GM19023 (cell line): ENCODE results near the gene AMACR.
"Not testable (repeated sequence)": the region's sequence is repeated elsewhere in the genome, so short reads cannot be mapped to it uniquely, and the experiment has no call there.

Experiments
- ATAC-seq: cut with Tn5 transposase; IDR thresholded peaks from one replicate; pipeline ENCODE4 v1.9.1; 2021; ENCODE audit warnings: mild to moderate bottlenecking, moderate library complexity; ENCODE audit not compliant: unreplicated experiment

The AMACR gene

DNA sequence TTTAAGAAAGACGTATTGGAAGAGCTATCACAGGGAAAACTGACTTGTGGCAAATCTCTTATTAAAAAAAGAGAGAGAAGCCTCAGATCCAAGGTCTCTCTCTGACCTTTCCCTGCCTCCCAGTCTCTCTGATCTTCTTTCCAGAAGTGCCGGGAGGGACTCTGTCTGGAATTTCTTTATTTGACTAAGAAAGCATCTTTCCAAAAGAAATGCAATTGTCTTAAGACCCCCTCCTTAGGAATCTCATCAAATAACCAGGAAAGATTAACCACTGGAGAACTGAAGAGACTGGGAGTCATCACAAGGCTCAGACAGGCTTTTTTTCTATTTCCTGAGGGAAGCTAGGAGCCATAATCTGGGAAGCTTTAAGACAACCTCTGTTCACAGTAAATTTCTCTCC lies 30.5 kb upstream of the AMACR start:
- ATAC-seq = no peak

DNA sequence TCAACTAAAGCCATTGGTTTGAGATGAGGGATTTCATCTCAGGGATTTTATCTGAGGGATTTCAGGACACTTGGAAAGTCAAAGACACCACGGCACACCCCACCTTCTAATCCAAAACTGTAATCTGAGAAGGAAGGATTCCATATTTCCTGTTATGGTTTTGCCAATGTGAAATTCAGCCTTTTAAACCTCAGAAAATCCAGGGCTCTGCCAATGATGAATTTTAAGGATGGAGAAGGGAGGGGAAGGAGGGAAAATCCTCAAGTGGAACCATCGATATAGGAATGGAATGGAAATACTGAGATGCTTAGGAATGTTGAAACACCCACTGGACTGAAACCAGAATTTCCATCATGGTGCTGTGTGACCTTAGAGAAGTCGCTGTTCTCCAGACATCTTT lies 29.9 kb upstream of the AMACR start:
- ATAC-seq = no peak

DNA sequence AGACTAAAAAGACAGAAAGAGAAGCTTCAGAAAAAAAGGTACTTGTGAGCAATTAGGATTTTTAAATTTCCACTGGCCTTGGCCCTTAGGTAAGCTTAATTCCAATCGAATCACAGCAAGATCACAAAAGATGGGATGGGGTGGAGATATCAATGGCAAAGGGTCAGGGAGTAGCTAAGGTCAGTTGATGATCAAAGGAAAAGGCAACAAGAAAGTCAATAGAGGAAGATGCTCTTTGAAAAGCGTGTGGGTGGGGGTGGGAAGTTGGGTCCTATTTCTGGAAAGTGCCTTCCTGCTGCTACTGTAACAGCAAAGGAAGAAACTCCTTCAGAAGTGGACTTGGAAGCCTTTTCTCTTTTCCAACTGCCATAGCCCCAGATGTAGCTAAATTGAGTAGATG lies 27.9 kb upstream of the AMACR start:
- ATAC-seq = no peak

DNA sequence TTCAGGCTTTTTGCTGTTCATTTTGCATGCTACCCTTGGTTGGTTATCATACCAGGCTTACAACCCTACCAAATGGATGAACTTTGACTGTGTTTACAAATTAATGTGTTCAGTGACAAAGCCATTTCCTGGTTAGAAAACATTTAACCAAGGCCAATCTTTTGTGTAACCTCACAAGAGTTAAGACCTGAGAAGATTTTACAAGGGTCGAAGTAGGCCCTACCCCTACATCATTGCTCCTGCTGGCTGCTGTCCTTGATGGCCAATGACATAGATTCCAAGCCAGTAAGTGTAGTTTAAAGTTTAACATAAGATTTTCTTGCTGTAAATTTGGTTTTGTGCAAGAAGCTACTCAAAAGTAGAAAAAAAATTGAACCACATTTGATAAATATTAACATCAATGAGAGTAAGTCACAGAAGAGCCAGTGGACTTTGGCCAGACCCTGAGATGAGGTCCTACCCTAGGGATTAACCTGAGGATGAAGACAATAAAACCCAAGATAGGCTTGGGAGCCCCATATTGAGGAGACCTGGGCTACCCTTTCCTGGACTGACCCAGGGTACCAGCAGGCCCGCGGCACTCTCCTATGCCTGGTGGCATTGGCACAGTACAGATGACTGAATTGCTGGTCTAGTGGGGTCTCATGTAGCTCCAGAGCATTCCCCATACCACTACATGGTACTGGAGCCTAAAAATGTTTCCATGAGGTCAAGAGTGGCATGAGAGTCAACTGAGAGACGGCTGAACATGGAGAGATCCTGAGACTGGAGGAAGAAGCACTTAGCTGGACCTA lies 26.9 kb upstream of the AMACR start:
- ATAC-seq = peak; percentile 75

DNA sequence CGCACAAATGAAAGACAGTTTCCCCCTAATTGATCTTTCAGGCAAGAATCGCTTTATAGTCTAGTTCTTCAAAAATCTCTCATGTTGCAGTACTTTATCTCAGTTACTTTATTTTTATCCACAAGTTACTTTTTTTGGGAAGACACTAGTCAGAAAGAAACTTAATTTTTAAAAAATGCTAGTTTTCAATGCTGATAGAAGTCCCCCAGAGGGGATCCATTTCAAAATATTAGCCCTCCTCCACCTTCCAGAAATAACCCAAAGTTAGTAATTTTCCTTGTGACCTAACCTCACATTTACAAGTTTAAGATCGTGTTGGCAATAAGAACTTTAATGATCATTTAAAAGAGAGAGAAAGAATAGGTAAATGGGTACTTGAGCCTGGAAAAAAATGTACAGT lies 24.1 kb upstream of the AMACR start:
- ATAC-seq = no peak

DNA sequence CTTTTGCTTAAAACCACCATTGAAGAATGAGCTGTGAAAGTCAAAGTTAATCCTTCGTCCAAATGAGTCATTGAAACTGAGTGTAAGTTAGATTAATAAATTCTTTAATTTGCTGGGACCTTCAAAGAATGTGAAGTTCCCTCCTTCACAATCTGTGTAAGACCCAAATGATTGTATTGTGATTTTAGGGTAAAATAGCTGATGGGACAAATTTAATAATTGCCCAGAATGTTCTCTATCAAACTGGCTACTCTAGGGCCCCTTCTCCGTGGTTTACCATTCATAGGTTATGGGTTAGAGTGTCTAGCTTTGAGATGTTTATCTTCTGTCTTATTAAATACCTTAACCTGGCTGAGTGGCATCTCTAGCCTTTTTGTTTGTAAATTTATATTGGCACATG lies 23.3 kb upstream of the AMACR start:
- ATAC-seq = no peak

DNA sequence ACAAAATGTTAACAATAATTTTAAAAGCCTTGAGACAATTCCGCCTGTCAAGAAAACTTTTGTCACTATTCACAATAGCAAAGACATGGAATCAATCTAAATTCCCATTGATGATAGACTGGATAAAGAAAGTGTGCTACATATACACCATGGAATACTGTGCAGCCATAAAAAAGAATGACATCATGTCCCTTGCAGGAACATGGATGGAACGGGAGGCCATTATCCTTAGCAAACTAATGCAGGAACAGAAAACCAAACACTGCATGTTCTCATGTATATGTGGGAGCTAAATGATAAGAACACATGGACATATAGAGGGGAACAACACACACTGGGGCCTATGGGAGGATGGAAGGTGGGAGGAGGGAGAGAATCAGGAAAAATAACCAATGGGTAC lies 22.7 kb upstream of the AMACR start:
- ATAC-seq = not testable (repeated sequence)

DNA sequence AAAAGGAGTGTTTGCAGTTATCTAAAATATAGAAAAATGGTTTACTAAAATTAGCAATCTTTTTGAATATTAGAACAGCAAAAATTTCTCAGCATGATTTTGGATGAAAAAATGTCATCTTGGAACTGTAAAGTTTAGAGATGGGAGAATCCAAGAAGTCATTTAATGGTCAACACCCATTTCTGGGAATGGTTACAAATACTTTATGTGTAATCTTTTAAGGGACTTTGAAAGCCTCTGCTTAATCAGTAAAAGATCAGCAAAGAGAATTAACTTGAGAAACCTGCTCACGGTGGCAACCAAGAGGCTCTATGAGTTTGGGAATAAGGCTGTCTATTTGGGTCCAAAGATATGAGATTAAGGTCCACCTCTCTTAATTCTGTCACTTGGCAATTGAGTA lies 22.2 kb upstream of the AMACR start:
- ATAC-seq = no peak

DNA sequence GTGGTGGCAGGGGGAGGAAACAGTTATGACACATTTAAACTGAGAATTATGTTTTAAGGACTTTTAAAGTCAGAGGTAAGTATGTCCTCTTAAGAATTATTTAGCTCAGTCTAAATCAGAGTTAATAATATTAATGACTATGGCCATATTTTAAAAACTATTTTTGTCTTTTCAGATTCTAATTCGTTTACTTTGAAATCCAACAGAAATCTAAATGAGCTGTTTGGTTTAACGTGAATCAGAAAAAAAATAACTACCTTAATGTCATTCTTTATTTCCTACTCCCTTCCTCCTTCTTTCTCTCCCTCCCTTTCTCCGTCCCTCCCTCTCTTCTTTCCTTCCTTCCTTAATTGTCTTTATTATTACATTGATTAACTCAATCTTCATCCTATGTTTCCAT lies 20.5 kb upstream of the AMACR start:
- ATAC-seq = no peak

DNA sequence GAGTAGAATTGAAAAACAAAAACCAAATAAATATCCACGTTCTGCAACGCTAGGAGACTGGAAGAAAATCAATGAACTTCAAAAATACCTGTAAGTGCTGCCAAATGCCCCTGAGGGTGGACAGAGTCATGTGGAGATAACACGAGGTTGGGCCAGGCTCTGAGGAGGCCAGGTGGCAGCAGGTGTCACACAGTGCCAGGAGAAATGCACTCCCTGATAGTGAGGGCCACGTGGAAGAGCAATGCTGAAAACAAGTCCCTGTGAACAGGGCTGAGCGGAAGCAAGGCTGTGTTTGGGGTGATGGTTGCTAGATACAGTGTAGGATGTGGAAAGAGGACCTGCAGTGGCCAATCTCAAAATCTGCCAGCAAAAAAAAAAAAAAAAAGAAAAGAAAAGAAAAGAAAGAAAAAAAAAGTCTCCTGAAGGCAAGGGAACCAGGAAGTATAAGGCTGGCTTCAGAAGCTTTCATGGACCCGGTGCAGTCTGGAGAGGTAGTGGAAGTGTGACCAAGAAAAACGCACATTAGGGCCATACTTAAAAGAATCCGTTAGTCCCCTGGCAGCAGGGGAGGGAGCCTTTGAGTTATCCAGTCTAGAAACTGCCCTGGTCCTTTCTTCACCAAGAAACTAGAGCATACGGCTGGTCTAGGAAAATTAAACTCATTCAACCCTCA lies 18.4 kb upstream of the AMACR start:
- ATAC-seq = no peak

DNA sequence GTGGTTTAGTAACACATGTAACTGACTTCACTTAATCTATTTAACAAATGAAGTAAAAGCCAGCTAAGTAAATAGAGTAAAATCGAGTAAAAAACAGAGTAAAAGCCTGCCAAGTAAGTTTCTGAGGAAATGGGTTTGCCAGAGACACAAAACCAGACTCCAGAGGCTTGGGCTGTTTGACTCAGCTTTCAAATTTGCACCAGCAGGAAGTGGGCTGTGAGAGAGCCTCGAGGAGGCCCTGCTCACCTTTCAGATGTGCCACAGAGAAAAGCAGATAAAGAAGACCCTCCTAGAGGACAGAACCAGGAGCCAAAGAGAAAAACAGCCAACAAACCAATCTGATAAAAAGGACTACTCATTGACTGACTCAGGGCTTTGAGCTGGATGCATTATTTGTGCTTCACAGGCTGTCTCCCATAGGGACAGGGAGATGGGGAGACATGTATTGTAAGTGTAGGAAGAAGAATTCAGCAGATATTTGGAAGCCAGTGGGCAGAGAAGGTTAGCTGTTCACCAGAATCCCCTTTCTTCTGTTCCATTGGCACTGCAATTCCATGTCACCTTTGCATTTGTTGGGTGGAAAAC lies 14.4 kb upstream of the AMACR start:
- peak; percentile 88 for ATAC-seq

DNA sequence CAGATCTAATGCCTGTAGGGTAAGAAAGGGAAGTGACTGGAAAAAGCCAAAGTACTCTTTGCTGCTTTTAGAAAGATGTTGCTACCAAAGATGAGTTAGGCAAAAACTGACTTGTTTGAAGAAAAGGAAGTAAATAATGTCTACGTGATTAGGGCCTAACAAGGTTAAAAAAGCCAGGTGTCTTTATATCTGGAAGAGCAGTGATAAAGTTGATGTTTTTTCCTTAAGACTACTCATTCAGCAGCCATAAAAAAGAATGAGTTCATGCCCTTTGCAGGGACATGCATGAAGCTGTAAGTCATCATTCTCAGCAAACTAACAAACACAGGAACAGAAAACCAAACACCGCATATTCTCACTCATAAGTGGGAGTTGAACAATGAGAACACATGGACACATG lies 13.5 kb upstream of the AMACR start:
- no peak for ATAC-seq

DNA sequence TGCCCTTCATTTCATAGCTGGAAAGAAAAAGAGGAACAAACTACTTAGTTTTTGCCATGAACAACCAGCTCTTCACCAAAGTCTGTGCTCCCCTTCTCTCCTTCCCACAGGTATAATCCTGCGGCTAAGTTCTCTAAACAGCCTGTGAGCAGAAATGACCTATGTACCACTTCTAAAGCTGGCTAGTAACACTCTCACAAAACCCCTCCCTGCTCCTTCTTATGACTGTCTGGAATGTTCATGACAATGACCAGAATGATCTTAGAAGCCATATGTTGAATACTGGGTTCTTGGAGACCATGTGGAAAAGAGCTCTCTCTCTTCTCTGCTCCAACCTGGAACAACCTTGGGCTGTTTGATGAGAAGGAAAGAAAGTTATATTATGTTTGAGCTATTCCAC lies 12.9 kb upstream of the AMACR start:
- ATAC-seq = no peak

DNA sequence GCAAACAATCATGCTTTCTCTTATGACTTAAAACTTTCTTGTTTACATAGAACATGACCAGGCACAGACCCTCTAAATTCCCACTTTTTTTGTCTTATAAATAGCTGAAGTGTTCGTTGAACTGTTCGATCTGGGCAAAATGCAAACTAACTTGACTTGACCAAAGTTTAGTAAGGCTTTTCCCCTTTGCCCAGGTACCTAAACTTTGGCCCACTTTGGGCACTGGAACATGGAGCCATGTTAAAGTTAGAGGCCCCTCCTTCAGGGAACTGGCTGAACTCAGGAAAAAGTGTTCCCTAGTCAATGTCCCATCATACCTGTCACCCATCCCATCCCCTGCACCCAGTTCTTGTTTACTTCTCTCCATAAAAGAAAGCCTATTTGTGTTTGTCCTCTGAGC lies 9.4 kb upstream of the AMACR start:
- no peak for ATAC-seq

DNA sequence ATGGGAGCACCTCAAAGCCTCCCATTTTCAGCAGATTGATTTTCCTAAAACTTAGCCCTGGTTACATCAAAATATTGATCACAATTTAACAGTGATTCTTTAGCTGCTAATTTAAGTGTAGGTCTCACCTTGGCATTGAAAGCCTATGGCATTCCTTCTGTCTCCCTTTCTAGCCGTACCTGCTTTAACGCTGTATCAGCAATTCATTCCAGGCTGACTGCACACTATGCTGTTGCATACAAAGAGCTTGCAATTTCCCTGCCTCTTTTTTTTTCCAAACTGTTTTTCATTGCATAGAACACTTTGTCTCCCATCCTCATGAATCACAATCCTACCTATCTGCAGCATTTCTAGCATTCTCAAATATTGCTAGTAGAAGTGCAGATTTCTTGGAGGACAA lies 8.9 kb upstream of the AMACR start:
- ATAC-seq = no peak

DNA sequence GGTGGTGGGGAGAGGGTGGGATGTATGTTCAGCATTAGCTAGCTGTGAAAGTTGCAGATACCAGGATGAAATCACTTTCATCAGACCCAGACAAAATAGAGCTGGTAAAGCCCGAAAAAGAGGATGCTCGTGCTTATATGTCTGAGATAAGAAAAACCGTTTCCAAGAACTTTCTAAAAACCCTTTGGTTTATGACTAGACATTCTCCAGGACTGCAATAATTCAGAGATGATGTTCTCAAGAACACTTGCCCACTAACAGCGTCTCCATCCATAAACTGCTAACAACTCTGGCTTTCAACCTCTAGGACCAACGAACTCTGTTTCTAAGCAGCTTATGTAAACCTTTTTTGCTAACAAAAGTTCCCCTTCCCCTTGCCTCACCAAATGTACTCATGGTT lies 8.4 kb upstream of the AMACR start:
- no peak for ATAC-seq

DNA sequence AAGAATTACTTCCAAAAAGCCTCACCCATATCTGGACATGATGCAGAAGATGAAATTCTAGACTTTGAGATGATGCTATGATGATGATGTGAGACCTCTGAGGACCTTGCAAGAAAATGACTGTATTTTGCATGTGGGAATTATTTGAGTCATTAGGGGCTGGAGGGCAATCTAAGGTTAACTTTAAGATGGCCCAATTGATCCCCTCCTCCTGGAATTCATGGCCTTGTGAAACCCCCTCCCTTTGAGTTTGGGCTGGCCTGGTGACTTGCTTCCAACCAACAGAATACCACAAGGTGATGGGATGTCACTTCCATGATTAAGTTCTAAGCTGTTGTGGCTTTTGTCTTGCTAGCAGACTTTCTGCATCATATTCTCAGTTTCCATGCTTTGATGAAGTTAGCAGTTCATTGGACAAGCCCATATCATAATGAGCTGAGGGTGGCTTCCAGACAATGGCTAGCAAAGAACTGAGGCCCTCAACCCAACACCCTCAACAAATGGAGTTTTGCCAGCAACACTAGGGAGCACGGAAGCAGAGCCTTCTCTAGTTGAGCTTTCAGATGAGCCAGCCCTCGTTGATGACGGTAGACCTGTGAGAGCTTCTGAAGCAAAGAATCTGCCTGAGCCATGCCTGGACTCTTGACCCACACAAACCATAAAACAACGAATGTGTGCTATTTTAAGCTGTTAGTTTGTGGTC lies 7.4 kb upstream of the AMACR start:
- ATAC-seq = no peak

DNA sequence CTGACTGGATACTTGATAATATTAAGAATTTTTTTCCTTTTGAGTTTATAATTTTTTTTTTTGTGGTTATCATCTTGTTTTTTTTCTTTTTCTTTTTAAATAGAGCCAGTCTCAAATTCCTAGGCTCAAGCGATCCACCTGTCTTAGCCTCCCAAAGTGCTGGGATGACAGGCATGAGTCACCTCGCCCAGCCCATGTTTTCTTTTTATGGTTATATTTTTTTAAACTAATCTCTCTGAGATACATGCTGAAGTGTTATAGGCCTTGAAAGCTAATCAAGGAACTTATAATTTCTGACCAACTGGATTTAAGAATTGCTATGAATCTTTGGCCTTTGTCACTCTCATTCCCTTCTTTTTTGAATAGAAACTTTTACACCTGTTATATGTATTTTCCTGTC lies 6.8 kb upstream of the AMACR start:
- ATAC-seq = no peak

DNA sequence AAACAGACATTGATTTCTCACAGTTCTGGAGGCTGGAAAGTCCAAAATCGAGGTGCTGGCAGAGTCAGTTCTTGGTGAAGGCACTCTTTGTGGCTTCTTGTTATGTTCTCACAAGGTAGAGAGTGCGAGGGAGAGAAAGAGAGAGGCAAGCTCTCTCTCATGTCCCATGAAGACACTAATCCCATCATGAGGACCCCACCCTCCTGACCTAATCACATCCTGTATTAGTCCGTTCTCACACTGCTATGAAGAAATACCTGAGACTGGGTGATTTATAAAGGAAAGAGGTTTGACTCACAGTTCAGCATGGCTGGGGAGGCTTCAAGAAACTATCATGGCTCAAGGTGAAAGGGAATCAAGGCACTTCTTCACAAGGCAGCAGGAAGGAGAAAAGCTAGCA lies 5.7 kb upstream of the AMACR start:
- no peak for ATAC-seq

DNA sequence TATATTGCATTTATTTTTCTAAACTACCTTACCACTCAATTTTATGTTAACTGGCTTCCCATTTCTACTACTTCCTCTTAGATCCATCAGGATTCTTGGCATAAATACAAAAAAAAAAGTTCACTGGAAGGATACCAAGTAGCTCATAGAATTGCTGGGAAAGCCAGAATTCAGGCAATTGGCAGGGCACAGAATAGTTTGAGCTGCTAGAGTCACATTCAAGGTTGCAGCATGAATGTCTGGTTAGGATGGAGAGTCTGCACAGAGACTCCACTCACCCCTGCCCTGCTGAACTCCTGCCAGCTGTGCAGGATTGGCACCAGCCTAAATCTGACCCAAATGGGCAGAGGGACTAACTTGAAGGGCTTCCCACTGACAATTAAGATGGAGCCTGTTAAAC lies 4.9 kb upstream of the AMACR start:
- ATAC-seq = no peak

DNA sequence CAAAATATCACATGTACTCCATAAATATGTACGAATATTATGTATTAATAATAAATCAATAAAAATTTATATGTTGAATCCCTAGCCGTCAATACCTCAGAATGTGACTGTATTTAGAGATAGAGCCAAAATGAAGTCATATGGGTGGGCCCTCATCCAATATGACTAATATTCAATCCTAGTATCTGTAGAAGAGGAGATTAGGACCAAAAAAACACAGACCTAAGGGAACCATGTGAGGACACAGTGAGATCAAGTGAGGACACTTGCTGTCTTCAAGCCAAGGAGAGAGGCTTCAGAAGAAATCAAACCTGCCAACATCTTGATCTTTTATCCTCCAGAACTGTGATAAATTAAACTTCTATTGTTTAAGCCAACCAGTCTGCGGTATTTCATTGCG lies 3.7 kb upstream of the AMACR start:
- no peak for ATAC-seq

DNA sequence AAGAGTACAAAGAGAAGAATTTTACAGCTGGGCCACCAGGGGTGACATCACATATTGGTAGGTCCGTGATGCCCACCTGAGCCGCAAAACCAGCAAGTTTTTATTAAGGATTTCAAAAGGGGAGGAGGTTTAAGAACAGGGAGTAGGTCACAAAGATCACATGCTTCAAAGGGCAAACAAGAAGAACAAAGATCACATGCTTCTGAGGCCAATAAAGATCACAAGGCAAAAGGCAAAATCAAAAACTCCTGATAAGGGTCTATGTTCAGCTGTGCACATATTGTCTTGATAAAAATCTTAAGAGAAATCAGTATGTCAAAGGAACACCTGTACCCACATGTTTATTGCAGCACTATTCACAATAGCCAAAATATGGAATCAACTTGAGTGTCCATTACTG lies 2.3 kb upstream of the AMACR start:
- not testable (repeated sequence) for ATAC-seq
